ENCODE results near the gene CLCN1. TPM values are rescaled to one million over a fixed set of nuclear protein-coding genes. Genes with fewer than 3 reads are reported as not detected.

The CLCN1 gene
- total RNA-seq, 1 experiment from 2014 or later: not detected

DNA sequence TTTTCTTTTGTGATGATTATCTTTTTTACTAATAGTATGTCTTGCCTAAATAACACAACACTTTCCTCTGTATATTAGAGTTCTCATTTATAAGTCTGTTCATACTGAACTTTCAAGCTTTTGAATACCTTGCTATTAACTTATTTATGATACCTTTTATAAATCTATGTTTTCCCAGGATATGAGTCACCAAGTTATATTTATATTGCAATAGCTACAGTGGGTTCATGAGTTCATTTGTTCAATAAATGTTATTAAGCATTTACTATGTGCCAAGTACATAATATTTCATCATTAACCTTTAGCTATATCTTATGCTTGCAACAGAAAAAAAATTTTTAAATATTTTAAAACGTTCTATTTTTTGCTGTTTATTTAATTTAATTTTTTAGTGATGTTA, 18.3 kb downstream of the CLCN1 start:
- DNase-seq (ENCODE audit: low read depth): no peak

DNA sequence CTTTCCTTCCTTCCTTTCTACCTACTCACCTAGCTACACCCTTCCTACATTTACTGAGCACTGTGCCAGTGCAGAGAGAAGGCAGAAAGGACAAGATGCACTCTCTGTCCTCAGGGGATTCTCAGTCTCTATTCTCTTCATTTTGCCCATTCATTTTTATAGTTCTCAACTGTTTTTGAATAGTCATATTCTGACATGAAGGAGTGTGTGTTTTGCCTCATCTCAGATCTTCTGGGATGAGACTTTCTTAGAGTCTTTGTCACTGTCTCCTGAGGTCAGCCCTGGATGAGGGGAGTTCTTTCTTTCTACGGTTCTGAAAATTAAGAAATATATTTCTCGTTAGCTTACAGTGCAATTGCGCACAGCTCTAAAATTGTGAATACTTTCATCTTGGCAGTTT, 21.3 kb downstream of the CLCN1 start:
- no peak for DNase-seq (ENCODE audit: low read depth)

DNA sequence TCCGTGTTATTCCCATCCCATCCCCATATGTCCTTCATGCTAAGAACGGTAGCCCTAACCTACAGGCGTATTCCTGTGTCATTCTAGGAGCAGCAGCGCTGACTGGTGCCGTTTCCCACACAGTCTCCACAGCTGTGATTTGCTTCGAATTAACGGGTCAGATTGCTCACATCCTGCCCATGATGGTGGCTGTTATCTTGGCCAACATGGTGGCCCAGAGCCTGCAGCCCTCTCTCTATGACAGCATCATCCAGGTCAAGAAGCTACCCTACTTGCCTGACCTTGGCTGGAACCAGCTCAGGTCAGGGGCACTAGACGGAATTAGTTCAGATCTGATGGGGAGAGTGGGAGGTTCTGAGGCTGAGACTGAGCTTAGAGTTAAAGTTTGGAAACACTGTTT, 25.9 kb downstream of the CLCN1 start:
- DNase-seq (ENCODE audit: low read depth): no peak

DNA sequence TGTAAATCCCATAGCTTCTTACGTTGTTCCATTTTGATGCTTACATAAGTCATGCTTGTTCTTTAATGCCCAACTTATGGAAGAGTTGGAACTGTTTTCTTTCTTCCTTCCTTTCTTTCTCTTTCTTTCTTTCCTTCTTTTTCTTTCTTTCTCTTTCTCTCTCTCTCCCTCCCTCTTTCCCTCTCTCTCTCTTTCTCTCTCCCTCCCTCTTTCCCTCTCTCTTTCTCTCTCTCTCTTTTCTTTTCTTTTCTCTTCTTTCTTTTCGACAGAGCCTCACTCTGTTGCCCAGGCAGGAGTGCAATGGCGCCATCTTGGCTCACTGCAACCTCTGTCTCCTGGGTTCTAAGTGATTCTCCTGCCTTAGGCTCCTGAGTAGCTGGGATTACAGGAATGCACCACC, 27.7 kb downstream of the CLCN1 start:
- no peak for DNase-seq (ENCODE audit: low read depth)

GRCh38 chr7:143345428-143345900, 29.6 kb downstream of the CLCN1 start:
- DNase-seq (ENCODE audit: low read depth): no peak

GRCh38 chr7:143346018-143346417, 30.1 kb downstream of the CLCN1 start:
- DNase-seq (ENCODE audit: low read depth): no peak

DNA sequence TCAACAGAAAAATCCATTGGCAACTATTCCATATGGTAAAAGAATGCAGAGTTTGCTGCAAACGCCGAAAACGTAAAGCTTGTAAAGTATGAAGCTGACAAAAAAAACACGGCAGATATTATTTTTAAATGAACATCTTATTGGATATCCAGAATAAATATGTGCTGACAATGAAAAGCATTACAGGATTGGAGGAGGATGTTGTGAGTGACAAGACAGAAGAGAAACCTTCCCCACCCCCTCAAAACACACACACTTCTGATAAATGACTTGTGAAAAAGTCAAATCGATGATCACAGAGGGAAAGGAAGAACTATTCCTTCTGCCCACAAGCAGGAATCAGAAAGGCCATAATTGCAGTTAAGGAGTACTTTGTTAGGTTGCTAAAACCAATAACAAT, 32.0 kb downstream of the CLCN1 start:
- DNase-seq (ENCODE audit: low read depth): no peak

DNA sequence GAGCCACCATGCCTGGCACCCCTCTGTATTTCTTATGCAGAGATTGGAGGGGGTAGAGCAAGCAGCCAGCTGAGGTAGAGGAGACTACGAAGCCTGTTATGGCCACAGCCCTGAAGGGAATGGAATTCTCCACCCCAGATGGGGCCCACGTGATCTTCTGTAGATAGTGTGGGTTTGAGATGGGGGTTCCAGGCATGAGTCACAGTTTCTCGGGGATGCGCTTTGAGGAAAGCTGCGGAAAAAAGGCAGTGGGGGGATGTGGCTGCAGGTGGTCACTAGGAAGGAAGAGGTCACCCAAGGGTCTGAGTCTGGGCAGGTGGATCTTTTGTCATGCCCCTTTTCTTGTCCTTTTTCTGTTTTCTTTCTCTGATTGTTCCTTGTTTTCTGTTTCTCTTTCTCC, 35.1 kb downstream of the CLCN1 start:
- no peak for DNase-seq (ENCODE audit: low read depth)

DNA sequence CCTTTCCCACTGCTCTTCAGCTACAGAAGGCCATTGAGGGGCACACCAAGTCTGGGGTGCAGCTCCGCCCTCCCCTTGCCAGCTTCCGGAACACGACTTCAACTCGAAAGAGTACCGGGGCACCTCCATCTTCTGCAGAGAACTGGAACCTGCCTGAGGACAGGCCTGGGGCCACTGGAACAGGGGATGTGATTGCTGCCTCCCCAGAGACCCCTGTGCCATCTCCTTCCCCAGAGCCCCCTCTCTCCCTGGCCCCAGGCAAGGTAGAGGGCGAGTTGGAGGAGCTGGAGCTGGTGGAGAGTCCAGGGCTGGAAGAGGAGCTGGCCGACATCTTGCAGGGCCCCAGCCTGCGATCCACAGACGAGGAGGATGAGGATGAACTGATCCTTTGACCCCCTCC, 35.7 kb downstream of the CLCN1 start:
- no peak for DNase-seq (ENCODE audit: low read depth)

- no peak for DNase-seq (ENCODE audit: low read depth)
Observed at GRCh38 chr7:143352531-143353002, 36.7 kb downstream of the CLCN1 start.

GRCh38 chr7:143354376-143354775, 38.5 kb downstream of the CLCN1 start:
- DNase-seq (ENCODE audit: low read depth): no peak

GRCh38 chr7:143354965-143355364, 39.1 kb downstream of the CLCN1 start:
- no peak for DNase-seq (ENCODE audit: low read depth)

- no peak for DNase-seq (ENCODE audit: low read depth)
Observed at GRCh38 chr7:143355450-143356385, 39.8 kb downstream of the CLCN1 start.

DNA sequence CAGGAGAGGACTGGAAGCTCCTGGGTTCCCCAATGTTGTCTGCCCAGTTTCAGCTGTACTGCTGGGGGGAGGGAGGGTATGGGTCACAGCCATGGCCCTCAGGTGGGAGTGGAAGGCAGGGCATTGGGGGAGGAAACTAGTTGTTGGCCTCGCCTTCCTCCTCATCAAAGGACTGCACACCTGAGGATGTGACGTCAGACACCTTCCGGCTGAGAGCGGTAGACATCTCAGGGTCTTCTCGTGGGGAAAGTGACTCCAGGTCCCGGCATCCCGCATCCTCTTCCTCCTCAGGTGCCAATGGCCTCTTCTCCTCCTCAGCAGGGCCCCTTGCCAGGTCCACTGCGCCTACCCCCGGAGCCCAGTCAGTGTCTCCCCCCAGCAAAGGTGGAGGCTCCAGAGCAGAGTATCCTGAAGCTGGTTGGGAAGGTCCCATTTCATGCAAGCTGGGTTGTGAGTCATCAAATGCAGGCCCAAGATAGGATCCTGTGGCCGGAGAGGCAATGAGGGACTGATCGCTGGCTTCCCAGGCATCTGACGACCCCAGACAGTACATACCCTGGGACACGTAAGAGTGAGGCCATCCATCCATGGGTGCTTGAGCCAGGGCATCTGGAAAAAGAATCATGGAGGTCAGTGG, 40.6 kb downstream of the CLCN1 start:
- DNase-seq (ENCODE audit: low read depth): no peak

- DNase-seq (ENCODE audit: low read depth): no peak
Observed at GRCh38 chr7:143358626-143359025, 42.7 kb downstream of the CLCN1 start.

DNA sequence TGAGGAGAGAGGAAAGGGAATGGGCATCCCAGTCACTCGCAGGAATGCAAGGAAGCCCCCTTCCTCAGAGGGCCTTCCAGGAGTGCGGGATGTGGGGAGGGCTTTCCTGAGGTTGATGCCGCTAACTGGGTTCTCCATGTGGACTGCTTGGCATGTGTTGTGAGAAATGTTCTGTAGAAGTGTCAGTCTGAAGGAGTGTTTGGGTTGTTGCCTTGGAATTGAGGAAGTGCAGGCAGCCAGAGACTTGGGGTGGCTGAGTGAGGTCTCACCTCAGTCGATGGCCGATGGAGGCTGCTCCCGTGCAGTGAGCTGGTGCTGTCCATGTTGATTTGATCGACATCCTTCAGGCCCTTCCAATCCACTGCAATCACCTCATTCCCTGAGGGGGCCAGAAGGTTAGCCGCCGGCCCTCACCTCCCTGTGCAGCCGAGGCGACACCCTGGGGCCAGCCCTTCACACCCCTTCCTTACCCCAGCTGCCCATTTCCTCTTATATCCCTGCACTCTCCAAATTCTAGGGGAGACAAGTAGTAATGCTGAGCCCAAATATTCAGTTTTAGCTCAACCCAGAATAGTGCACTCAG, 44.0 kb downstream of the CLCN1 start:
- DNase-seq (ENCODE audit: low read depth): no peak

DNA sequence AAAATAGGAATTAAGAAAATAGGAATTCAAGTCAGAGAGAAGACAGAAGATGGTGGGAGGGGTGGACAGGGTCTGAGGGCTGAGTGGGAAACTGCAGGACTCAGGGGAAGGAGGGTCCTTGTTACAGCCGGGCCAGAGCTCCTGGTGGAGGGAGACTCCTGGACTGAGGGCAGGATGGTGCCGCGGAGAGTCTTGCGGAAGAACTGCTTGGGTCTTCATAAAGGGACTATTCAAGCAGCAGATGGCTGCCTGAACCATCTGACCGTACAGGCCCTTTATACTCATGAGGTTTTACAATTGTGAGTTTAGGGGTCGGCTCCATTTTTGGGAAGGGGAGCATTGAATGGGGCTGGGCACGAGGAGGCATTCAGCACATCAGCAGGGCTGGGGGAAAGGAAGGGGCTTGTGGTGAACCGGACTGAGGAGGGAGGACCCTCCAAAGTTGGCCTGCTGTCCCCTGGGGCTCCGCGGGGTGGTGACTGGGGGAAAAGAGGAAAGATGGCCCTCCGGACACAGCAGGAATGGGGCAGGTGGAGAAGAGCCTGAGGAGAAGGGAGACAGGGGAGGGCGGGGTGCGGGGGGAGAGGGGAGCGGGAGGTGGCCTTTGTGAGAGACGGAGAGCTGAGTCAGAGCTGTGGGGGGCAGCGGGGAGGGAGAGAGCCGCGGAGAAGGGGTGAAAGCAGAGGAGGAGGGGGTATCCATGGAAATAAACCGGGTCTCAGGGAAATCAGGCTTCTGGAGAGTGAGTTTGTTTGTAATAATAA, 45.1 kb downstream of the CLCN1 start:
- no peak for DNase-seq (ENCODE audit: low read depth)

DNA sequence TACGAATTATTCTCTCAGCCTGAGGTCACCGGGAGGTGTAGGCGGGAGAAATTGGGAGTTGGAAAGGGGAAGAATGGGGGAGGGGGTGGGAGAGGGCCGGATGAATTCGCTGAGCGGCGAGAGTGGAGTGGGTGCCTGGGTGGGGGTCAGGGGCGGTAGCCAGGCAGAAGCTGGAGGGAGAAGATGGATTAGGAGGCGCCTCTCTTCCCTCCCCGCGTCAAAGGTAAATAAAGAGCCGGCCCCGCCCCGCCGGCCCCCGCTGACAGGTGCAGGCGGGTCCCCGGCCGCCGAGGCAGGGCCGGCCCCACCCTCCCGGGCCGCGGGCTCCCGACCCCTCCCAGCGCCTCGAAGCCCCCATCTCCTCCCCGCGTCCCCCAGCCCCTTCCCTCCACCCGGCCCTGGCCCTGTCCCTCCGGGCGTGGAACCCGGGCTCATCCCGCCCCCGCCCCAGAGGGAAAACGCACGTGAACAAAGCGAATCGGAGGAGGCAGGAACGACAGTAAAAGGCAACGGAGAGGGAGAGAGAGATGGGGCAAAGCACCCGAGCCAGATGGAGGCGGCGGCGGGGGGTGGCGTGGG, 45.7 kb downstream of the CLCN1 start:
- DNase-seq (ENCODE audit: low read depth): no peak

DNA sequence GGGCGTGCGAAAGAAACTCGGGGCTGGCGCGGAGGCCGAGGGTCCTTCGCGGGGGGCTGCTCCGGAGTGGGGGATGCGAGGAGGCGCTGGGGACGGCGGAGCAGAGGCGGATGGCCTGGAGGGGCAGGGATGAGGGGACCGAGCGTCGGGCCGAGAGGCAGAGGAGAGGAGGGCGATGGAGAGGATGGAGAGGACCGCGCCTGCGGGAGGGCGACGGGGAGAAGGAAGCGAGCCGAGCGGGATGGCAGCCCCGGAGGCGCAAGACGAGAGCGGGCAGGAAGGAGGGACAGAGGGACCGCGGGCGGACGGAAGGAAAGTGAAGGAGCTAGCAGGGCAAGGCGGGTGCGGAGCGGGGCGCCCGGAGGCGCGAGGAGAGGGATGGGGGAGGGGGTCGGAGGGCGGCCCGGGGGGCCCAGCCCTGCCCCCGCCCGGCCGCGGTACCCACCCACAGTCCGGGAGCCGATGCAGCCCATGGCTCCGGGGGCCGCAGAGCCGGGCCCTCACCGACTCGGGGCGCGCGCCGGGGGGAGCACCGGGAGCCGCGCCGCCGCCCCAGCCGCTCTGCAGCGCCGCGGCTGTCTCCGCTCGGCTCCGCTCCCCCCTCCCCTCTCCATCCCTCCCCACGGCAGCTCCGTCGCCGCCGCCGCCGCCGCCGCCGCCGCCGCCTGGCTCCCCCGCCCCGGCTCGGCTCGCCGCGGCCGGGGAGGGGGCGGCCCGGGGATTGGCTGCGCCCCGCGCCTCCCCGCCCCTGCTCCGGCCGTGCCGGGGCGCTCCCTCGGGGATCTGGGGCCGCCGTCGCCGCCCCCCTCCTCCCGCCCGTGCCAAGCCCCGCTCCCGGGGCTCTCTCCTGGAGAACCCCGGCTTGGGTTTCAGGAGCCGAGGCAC, 46.5 kb downstream of the CLCN1 start, which contains the start of gene FAM131B:
Gene FAM131B (minus strand): TSS at position 583 of the 885 bp plus-strand sequence. CDS start 110 bp downstream, at position 473.
- no peak for DNase-seq (ENCODE audit: low read depth)
